Gastroesophageal sphincter (tissue), 3 donors: ENCODE data around the gene NDE1.

Experiments
- EP300 ChIP-seq: sonication (generic); formaldehyde crosslinking; IDR thresholded peaks from one replicate; pipeline ENCODE4 v1.6.1; 2017; ENCODE audit warnings: antibody characterized with exemption, mild to moderate bottlenecking
- POLR2A ChIP-seq, 2 donors: fragments of 450-650 bp; IDR thresholded peaks; one replicate each; pipeline ENCODE4 v1.6.1; 2017; ENCODE audit warnings: antibody characterized with exemption in 2 of 2, mild to moderate bottlenecking in 2 of 2, moderate library complexity in 1 of 2
- POLR2AphosphoS5 ChIP-seq: sonication (generic); formaldehyde crosslinking; IDR thresholded peaks from one replicate; pipeline ENCODE4 v1.6.1; 2017; ENCODE audit warnings: antibody characterized with exemption
- TF ChIP-seq, protein P1 (sequence below), 4 experiments: fragments of 200-600 bp in 2 of 4; fragments of 450-650 bp in 2 of 4; sonication (generic) in 1 of 4; IDR thresholded peaks; one replicate each; pipeline ENCODE4 v1.5.1; 2017 to 2019; ENCODE audit warnings: antibody characterized with exemption in 4 of 4, mild to moderate bottlenecking in 2 of 4, moderate library complexity in 2 of 4

DNA sequence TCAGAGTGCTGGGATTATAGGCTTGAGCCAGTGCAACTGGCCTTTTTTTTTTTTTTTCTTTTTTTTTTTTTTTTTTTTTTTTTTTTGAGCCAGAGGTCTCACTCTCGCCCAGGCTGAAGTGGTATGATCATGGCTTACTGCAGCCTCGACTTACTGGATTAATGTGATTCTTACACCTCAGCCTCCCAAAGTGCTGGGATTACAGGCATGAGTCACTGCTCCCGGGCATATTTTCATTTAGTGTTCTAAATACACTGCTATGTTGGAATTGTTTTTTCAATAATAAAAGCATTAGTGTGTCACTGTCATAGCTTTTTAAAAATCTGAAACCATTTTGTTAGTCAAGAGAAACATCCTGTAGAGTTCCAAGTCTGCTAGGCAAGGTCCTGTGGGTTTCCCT is 40.3 kb downstream of the NDE1 start:
- TF ChIP-seq POLR2A (IDR thresholded peaks at IDR 0.05) (no peak), EP300 (no peak), POLR2AphosphoS5 (no peak)
- TF ChIP-seq, protein P1, sequence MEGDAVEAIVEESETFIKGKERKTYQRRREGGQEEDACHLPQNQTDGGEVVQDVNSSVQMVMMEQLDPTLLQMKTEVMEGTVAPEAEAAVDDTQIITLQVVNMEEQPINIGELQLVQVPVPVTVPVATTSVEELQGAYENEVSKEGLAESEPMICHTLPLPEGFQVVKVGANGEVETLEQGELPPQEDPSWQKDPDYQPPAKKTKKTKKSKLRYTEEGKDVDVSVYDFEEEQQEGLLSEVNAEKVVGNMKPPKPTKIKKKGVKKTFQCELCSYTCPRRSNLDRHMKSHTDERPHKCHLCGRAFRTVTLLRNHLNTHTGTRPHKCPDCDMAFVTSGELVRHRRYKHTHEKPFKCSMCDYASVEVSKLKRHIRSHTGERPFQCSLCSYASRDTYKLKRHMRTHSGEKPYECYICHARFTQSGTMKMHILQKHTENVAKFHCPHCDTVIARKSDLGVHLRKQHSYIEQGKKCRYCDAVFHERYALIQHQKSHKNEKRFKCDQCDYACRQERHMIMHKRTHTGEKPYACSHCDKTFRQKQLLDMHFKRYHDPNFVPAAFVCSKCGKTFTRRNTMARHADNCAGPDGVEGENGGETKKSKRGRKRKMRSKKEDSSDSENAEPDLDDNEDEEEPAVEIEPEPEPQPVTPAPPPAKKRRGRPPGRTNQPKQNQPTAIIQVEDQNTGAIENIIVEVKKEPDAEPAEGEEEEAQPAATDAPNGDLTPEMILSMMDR (IDR thresholded peaks at IDR 0.05): no peak
